Testis (tissue), 3 donors: Measurements from ENCODE around the gene IGHMBP2. TPM values are rescaled to one million over a fixed set of nuclear protein-coding genes. Genes with fewer than 3 reads are reported as not detected.

Experiments
- DNase-seq: peaks from one replicate; pipeline ENCODE4 v3.0.0-alpha.2; 2019
- H3K27ac ChIP-seq, 2 donors: fragments of 200-600 bp; sonication (generic); one replicate each; pipeline ENCODE4 v1.5.1; 2019
- H3K27me3 ChIP-seq: fragments of 200-600 bp; sonication (generic); one replicate; pipeline ENCODE4 v1.5.1; 2019
- H3K36me3 ChIP-seq: fragments of 200-600 bp; sonication (generic); one replicate; pipeline ENCODE4 v1.5.1; 2017; ENCODE audit warnings: low read depth; ENCODE audit errors: missing control alignments
- H3K4me1 ChIP-seq: fragments of 200-600 bp; sonication (generic); one replicate; pipeline ENCODE4 v1.5.1; 2019
- H3K4me3 ChIP-seq, 2 donors: fragments of 200-600 bp; sonication (generic); one replicate each; pipeline ENCODE4 v1.5.1; 2017 to 2019
- H3K9me3 ChIP-seq: fragments of 200-600 bp; sonication (generic); one replicate; pipeline ENCODE4 v1.5.1; 2017
- CTCF ChIP-seq, 3 experiments: fragments of 450-650 bp in 2 of 3; fragments of 200-600 bp in 1 of 3; sonication (generic) in 1 of 3; IDR thresholded peaks; one replicate each; pipeline ENCODE4 v1.5.1; 2016 to 2019; ENCODE audit warnings: antibody characterized with exemption in 3 of 3, mild to moderate bottlenecking in 2 of 3, moderate library complexity in 1 of 3
- POLR2A ChIP-seq: fragments of 450-650 bp; IDR thresholded peaks from one replicate; pipeline ENCODE4 v1.6.1; 2017; ENCODE audit warnings: antibody characterized with exemption, mild to moderate bottlenecking, moderate library complexity
- WGBS, 2 donors: methylation state at CpG; one replicate each; pipeline ENCODE4 v1.1.5; 2018; 5-methylcytosine and 5-hydroxymethylcytosine counted together
- intact Hi-C: fragments of 100-400 bp; cut with DNase I; formaldehyde crosslinking; loops from one replicate; pipeline ENCODE4 v1.15.1; 2023; ENCODE audit warnings: low total_unique reads
- polyA plus RNA-seq: library from polyadenylated mRNA; stranded (reverse); fragments of 350-450 nt; fragmentation: Illumina TruSeq; extraction: RNeasy Lipid Tissue Mini Kit (QIAGEN cat#74804); gene quantifications from one replicate; pipeline ENCODE4 v1.2.3, GENCODE V29; 2014; ENCODE audit warnings: low read depth, low replicate concordance; ENCODE audit not compliant: insufficient read depth
- total RNA-seq, 2 donors: library from RNA; depleted of rRNA; stranded (reverse); fragments of >200 nt; gene quantifications; one replicate each; pipeline ENCODE4 v1.2.3, GENCODE V29; 2016

Gene IGHMBP2
- total and polyA plus RNA-seq, 3 donors from 2014 or later, result 42.6 to 68.9 (median 47.1) TPM

GRCh38 chr11:68928136-68928880 is 24.6 kb downstream of the IGHMBP2 start:
- 67 to 77% methylated on average over 6 of the region's 6 CpGs for WGBS, 2 donors
- no peak for DNase-seq
- intact Hi-C loops, result no loop called here

GRCh38 chr11:68929135-68929534 is 25.4 kb downstream of the IGHMBP2 start:
- Histone ChIP-seq H3K4me3 (no peak overlapping the region), H3K9me3 (no peaks in the 10 kb centered on the region), H3K36me3 (no peaks in the 10 kb centered on the region), H3K27ac (no peak overlapping the region), H3K4me1 (peaks cover 12% of the 10 kb centered on the region), H3K27me3 (no peaks in the 10 kb centered on the region)
- no peak for DNase-seq
- TF ChIP-seq CTCF (IDR thresholded peaks at IDR 0.05) (no peak), POLR2A (no peak)
- 92 to 97% methylated on average over 16 to 20 of the region's 20 CpGs for WGBS, 2 donors
- intact Hi-C loops, result no loop called here

More at GRCh38 chr11:68928136-68928880, 24.6 kb downstream of the IGHMBP2 start:
- H3K27ac ChIP-seq, result peak overlapping the region in 1 of 2 donors; percentile 45
- no peak for TF ChIP-seq CTCF (IDR thresholded peaks at IDR 0.05)
- no peak for TF ChIP-seq POLR2A
- H3K36me3 ChIP-seq, result no peaks in the 10 kb centered on the region
- H3K27me3 ChIP-seq, result no peaks in the 10 kb centered on the region
- no peaks in the 10 kb centered on the region for H3K9me3 ChIP-seq
- H3K4me3 ChIP-seq, result no peak overlapping the region
- H3K4me1 ChIP-seq, result peaks cover 7% of the 10 kb centered on the region

GRCh38 chr11:68929706-68930570 is 26.2 kb downstream of the IGHMBP2 start:
- intact Hi-C loops, result no loop called here
- TF ChIP-seq POLR2A (no peak), CTCF (IDR thresholded peaks at IDR 0.05) (no peak)
- Histone ChIP-seq H3K27ac (no peak overlapping the region), H3K4me3 (no peak overlapping the region), H3K36me3 (no peaks in the 10 kb centered on the region), H3K9me3 (no peaks in the 10 kb centered on the region), H3K27me3 (no peaks in the 10 kb centered on the region), H3K4me1 (peaks cover 20% of the 10 kb centered on the region)
- DNase-seq, result no peak
- 93% methylated on average over 12 to 20 of the region's 20 CpGs for WGBS, 2 donors

- H3K36me3 ChIP-seq, result no peaks in the 10 kb centered on the region
- H3K27ac ChIP-seq, result no peak overlapping the region
- H3K27me3 ChIP-seq, result no peaks in the 10 kb centered on the region
- peaks cover 27% of the 10 kb centered on the region for H3K4me1 ChIP-seq
- TF ChIP-seq CTCF (IDR thresholded peaks at IDR 0.05) (no peak), POLR2A (no peak)
- intact Hi-C loops, result no loop called here
- H3K9me3 ChIP-seq, result no peaks in the 10 kb centered on the region
- 92 to 94% methylated on average over 7 to 20 of the region's 21 CpGs for WGBS, 2 donors
- H3K4me3 ChIP-seq, result no peak overlapping the region
- DNase-seq, result no peak
Measured at GRCh38 chr11:68930991-68931855, 27.5 kb downstream of the IGHMBP2 start.
